K562 (cell line): ENCODE results near the gene KAT6B. TPM values are rescaled to one million over a fixed set of nuclear protein-coding genes. Genes with fewer than 3 reads are reported as not detected.

Experiments
- BMI1 ChIP-seq: fragments of 150-350 bp; IDR thresholded peaks from 2 replicates; pipeline ENCODE4 v1.6.1; 2014; ENCODE audit warnings: low read length
- CCNT2 ChIP-seq: IDR thresholded peaks from 2 replicates; pipeline ENCODE4 v1.6.1; 2011; ENCODE audit warnings: borderline replicate concordance, low read depth, mild to moderate bottlenecking, moderate library complexity, mixed read lengths, low read length; ENCODE audit not compliant: insufficient read length; ENCODE audit errors: extremely low read depth
- HDAC3 ChIP-seq: fragments of 450-650 bp; IDR thresholded peaks from 2 replicates; pipeline ENCODE4 v1.6.1; 2018; ENCODE audit warnings: borderline replicate concordance, mild to moderate bottlenecking, moderate library complexity; ENCODE audit not compliant: partially characterized antibody
- KDM4B ChIP-seq, 2 experiments: fragments of 450-650 bp in 1 of 2; sonication (generic) in 1 of 2; IDR thresholded peaks; 2 replicates each; pipeline ENCODE4 v1.6.1; 2016 to 2017; ENCODE audit warnings: borderline replicate concordance in 2 of 2, antibody characterized with exemption in 1 of 2, low read depth in 1 of 2, mild to moderate bottlenecking in 1 of 2
- NEUROD1 ChIP-seq: fragments of 150-350 bp; IDR thresholded peaks from 2 replicates; pipeline ENCODE4 v1.6.1; 2014; ENCODE audit warnings: borderline replicate concordance, low read length, low read depth; ENCODE audit not compliant: partially characterized antibody
- PHF8 ChIP-seq: fragments of 200-600 bp; sonication (generic); IDR thresholded peaks from 2 replicates; pipeline ENCODE4 v1.6.1; 2012; ENCODE audit warnings: mixed run types, mild to moderate bottlenecking, inconsistent platforms, low read length, moderate library complexity, borderline replicate concordance
- SP2 ChIP-seq: IDR thresholded peaks from 2 replicates; pipeline ENCODE4 v1.6.1; 2011; ENCODE audit warnings: mild to moderate bottlenecking, low read depth, low read length, moderate library complexity; ENCODE audit not compliant: poor library complexity, severe bottlenecking; ENCODE audit errors: extremely low read depth
- polyA plus RNA-seq, 8 experiments: library from polyadenylated mRNA; depleted of rRNA in 4 of 8; stranded (reverse) in 5 of 8; unstranded in 3 of 8; fragments of >200 nt; fragmentation: Nextera tagmentation in 2 of 8; fragmentation: Illumina TruSeq in 1 of 8; extraction: Ambion mirVana in 2 of 8; extraction: Trizol in 1 of 8; gene quantifications; 2 replicates each; pipeline versions ENCODE4 v1.2.1 to v1.2.3, GENCODE V29; 2011 to 2014; ENCODE audit warnings: inconsistent platforms in 1 of 8, missing spikeins in 1 of 8
- total RNA-seq, 7 experiments: library from RNA; depleted of rRNA in 6 of 7; stranded (reverse); fragments of >200 nt in 6 of 7; fragmentation: Illumina TruSeq in 2 of 7; extraction: Trizol in 2 of 7; gene quantifications; 2 replicates each; pipeline versions ENCODE4 v1.2.1 to v1.2.3, GENCODE V29; 2011 to 2021; ENCODE audit warnings: low replicate concordance in 1 of 7
- TF ChIP-seq, protein P1 (sequence below), 2 experiments: fragments of 450-650 bp; conservative IDR thresholded peaks; 2 replicates each; pipeline ENCODE4 v1.6.1; 2017; ENCODE audit warnings: mild to moderate bottlenecking in 2 of 2, moderate library complexity in 2 of 2
- TF ChIP-seq, protein P2 (sequence below): fragments of 450-650 bp; formaldehyde crosslinking; IDR thresholded peaks from 2 replicates; pipeline ENCODE4 v1.4.0; 2020; ENCODE audit warnings: mild to moderate bottlenecking, moderate library complexity
- TF ChIP-seq, protein P3 (sequence below): fragments of 250-450 bp; sonication (Bioruptor Pico); IDR thresholded peaks from 2 replicates; pipeline ENCODE4 v1.4.0; 2020
- TF ChIP-seq, protein P4 (sequence below): fragments of 450-650 bp; formaldehyde crosslinking; IDR thresholded peaks from 2 replicates; pipeline ENCODE4 v1.4.0; 2020; ENCODE audit warnings: mild to moderate bottlenecking, moderate library complexity
- TF ChIP-seq, protein P5 (sequence below): fragments of 450-650 bp; formaldehyde crosslinking; IDR thresholded peaks from 2 replicates; pipeline ENCODE4 v1.4.0; 2022; ENCODE audit warnings: missing genetic modification characterization

The KAT6B gene
- total and polyA plus RNA-seq, 9 of the 15 experiments (the other 6 are each of a cell fraction or from before 2014, with no cell fraction given), result 1.4 to 9.2 (median 6.8) TPM

DNA sequence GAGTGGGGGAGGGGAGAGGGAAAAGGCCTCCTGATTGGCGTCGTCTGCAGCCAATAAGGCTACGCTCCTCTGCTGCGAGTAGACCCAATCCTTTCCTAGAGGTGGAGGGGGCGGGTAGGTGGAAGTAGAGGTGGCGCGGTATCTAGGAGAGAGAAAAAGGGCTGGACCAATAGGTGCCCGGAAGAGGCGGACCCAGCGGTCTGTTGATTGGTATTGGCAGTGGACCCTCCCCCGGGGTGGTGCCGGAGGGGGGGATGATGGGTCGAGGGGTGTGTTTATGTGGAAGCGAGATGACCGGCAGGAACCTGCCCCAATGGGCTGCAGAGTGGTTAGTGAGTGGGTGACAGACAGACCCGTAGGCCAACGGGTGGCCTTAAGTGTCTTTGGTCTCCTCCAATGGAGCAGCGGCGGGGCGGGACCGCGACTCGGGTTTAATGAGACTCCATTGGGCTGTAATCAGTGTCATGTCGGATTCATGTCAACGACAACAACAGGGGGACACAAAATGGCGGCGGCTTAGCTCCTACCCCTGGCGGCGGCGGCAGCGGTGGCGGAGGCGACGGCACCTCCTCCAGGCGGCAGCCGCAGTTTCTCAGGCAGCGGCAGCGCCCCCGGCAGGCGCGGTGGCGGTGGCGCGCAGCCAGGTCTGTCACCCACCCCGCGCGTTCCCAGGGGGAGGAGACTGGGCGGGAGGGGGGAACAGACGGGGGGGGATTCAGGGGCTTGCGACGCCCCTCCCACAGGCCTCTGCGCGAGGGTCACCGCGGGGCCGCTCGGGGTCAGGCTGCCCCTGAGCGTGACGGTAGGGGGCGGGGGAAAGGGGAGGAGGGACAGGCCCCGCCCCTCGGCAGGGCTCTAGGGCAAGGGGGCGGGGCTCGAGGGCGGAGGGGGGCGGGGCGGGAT is at the start of gene KAT6B (continued):
- TF ChIP-seq, protein P1, sequence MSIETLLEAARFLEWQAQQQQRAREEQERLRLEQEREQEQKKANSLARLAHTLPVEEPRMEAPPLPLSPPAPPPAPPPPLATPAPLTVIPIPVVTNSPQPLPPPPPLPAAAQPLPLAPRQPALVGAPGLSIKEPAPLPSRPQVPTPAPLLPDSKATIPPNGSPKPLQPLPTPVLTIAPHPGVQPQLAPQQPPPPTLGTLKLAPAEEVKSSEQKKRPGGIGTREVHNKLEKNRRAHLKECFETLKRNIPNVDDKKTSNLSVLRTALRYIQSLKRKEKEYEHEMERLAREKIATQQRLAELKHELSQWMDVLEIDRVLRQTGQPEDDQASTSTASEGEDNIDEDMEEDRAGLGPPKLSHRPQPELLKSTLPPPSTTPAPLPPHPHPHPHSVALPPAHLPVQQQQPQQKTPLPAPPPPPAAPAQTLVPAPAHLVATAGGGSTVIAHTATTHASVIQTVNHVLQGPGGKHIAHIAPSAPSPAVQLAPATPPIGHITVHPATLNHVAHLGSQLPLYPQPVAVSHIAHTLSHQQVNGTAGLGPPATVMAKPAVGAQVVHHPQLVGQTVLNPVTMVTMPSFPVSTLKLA (conservative IDR thresholded peaks at IDR 0.05), result peak; percentile 53 to 74
- TF ChIP-seq PHF8 (peak; percentile 71; the same call in 1 of the 2 replicates), HDAC3 (no peak), NEUROD1 (peak; percentile 98), BMI1 (no peak), CCNT2 (peak; percentile 46), SP2 (peak; percentile 93), KDM4B (IDR thresholded peaks at IDR 0.05; ENCODE audit: borderline replicate concordance in 2 of 2, low read depth in 1 of 2) (peak in 1 of 2 experiments; percentile 86; a peak in 2 of 4 replicates)
- TF ChIP-seq, protein P2, sequence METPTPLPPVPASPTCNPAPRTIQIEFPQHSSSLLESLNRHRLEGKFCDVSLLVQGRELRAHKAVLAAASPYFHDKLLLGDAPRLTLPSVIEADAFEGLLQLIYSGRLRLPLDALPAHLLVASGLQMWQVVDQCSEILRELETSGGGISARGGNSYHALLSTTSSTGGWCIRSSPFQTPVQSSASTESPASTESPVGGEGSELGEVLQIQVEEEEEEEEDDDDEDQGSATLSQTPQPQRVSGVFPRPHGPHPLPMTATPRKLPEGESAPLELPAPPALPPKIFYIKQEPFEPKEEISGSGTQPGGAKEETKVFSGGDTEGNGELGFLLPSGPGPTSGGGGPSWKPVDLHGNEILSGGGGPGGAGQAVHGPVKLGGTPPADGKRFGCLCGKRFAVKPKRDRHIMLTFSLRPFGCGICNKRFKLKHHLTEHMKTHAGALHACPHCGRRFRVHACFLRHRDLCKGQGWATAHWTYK (CRISPR knock-in tag), result peak; percentile 84
- TF ChIP-seq, protein P3, sequence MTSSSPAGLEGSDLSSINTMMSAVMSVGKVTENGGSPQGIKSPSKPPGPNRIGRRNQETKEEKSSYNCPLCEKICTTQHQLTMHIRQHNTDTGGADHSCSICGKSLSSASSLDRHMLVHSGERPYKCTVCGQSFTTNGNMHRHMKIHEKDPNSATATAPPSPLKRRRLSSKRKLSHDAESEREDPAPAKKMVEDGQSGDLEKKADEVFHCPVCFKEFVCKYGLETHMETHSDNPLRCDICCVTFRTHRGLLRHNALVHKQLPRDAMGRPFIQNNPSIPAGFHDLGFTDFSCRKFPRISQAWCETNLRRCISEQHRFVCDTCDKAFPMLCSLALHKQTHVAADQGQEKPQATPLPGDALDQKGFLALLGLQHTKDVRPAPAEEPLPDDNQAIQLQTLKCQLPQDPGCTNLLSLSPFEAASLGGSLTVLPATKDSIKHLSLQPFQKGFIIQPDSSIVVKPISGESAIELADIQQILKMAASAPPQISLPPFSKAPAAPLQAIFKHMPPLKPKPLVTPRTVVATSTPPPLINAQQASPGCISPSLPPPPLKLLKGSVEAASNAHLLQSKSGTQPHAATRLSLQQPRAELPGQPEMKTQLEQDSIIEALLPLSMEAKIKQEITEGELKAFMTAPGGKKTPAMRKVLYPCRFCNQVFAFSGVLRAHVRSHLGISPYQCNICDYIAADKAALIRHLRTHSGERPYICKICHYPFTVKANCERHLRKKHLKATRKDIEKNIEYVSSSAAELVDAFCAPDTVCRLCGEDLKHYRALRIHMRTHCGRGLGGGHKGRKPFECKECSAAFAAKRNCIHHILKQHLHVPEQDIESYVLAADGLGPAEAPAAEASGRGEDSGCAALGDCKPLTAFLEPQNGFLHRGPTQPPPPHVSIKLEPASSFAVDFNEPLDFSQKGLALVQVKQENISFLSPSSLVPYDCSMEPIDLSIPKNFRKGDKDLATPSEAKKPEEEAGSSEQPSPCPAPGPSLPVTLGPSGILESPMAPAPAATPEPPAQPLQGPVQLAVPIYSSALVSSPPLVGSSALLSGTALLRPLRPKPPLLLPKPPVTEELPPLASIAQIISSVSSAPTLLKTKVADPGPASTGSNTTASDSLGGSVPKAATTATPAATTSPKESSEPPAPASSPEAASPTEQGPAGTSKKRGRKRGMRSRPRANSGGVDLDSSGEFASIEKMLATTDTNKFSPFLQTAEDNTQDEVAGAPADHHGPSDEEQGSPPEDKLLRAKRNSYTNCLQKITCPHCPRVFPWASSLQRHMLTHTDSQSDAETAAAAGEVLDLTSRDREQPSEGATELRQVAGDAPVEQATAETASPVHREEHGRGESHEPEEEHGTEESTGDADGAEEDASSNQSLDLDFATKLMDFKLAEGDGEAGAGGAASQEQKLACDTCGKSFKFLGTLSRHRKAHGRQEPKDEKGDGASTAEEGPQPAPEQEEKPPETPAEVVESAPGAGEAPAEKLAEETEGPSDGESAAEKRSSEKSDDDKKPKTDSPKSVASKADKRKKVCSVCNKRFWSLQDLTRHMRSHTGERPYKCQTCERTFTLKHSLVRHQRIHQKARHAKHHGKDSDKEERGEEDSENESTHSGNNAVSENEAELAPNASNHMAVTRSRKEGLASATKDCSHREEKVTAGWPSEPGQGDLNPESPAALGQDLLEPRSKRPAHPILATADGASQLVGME (CRISPR knock-in tag), result peak; percentile 74; the same call in 1 of the 2 replicates
- TF ChIP-seq, protein P4, sequence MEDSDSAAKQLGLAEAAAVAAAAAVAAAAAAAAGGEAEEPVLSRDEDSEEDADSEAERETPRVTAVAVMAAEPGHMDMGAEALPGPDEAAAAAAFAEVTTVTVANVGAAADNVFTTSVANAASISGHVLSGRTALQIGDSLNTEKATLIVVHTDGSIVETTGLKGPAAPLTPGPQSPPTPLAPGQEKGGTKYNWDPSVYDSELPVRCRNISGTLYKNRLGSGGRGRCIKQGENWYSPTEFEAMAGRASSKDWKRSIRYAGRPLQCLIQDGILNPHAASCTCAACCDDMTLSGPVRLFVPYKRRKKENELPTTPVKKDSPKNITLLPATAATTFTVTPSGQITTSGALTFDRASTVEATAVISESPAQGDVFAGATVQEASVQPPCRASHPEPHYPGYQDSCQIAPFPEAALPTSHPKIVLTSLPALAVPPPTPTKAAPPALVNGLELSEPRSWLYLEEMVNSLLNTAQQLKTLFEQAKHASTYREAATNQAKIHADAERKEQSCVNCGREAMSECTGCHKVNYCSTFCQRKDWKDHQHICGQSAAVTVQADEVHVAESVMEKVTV (CRISPR knock-in tag), result peak; percentile 34; the same call in 1 of the 2 replicates
- TF ChIP-seq, protein P5, sequence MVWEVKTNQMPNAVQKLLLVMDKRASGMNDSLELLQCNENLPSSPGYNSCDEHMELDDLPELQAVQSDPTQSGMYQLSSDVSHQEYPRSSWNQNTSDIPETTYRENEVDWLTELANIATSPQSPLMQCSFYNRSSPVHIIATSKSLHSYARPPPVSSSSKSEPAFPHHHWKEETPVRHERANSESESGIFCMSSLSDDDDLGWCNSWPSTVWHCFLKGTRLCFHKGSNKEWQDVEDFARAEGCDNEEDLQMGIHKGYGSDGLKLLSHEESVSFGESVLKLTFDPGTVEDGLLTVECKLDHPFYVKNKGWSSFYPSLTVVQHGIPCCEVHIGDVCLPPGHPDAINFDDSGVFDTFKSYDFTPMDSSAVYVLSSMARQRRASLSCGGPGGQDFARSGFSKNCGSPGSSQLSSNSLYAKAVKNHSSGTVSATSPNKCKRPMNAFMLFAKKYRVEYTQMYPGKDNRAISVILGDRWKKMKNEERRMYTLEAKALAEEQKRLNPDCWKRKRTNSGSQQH (CRISPR knock-in tag), result 0 out of 2 replicates have a peak, but pooled peaks have one; percentile 25
